Endometrium (tissue), 2 donors: ENCODE results near the gene POLG.
"Not testable (repeated sequence)": the region's sequence is repeated elsewhere in the genome, so short reads cannot be mapped to it uniquely, and the experiment has no call there.

ENCODE experiments used
- FAIRE-seq: peaks from 2 replicates; lab custom pipeline; 2012; peaks lifted over from hg19 to GRCh38; lab: Jason Lieb, UNC
- donor health status: control.
- donor health status: control.

POLG gene

GRCh38 chr15:89278307-89278706, 56.3 kb downstream of the POLG start:
- FAIRE-seq, result no peak

DNA sequence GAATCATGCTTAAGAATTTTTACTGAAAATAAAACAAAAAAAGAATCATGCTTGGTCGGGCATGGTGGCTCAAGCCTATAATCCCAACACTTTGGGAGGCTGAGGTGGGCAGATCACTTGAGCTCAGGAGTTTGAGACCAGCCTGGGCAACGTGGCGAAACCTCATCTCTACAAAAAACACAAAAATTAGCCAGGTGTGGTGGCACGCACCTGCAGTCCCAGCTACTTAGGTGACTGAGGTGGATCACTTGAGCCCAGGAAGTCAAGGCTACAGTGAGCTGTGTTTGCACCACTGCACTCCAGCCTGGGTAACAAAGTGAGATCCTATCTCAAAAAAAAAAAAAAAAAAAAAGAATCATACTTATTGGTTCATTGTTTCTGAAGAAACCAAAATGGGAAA, 57.3 kb downstream of the POLG start:
- FAIRE-seq, result not testable (repeated sequence)
